HG03175 (cell line): ENCODE data around the gene GALNT2.

ENCODE experiments used
- ATAC-seq: cut with Tn5 transposase; IDR thresholded peaks from one replicate; pipeline ENCODE4 v1.9.1; 2021; ENCODE audit warnings: mild to moderate bottlenecking, moderate library complexity; ENCODE audit not compliant: unreplicated experiment

Gene GALNT2

GRCh38 chr1:230087028-230087716, 20.1 kb downstream of the GALNT2 start:
- no peak for ATAC-seq

GRCh38 chr1:230087717-230088105, 20.7 kb downstream of the GALNT2 start:
- no peak for ATAC-seq

- no peak for ATAC-seq
These were observed 23.2 kb downstream of the GALNT2 start for GRCh38 chr1:230090194-230090711.

GRCh38 chr1:230091473-230092231, 24.6 kb downstream of the GALNT2 start:
- ATAC-seq, result no peak

GRCh38 chr1:230094746-230095145, 27.7 kb downstream of the GALNT2 start:
- ATAC-seq, result no peak

GRCh38 chr1:230095938-230096337, 28.9 kb downstream of the GALNT2 start:
- no peak for ATAC-seq

- no peak for ATAC-seq
These were observed 30.3 kb downstream of the GALNT2 start for GRCh38 chr1:230097370-230097769.

- ATAC-seq, result no peak
These were observed 31.7 kb downstream of the GALNT2 start for GRCh38 chr1:230098723-230099122.

- ATAC-seq, result no peak
These were observed 32.4 kb downstream of the GALNT2 start for GRCh38 chr1:230099465-230099864.

GRCh38 chr1:230100932-230101331, 33.9 kb downstream of the GALNT2 start:
- no peak for ATAC-seq

GRCh38 chr1:230101556-230101955, 34.5 kb downstream of the GALNT2 start:
- ATAC-seq, result no peak

GRCh38 chr1:230102046-230102445, 35.0 kb downstream of the GALNT2 start:
- ATAC-seq, result no peak

GRCh38 chr1:230102472-230102871, 35.4 kb downstream of the GALNT2 start:
- no peak for ATAC-seq

GRCh38 chr1:230103306-230104173, 36.5 kb downstream of the GALNT2 start:
- no peak for ATAC-seq

GRCh38 chr1:230104395-230105244, 37.6 kb downstream of the GALNT2 start:
- peak; percentile 35 for ATAC-seq

- no peak for ATAC-seq
These were observed 38.3 kb downstream of the GALNT2 start for GRCh38 chr1:230105245-230105753.

- ATAC-seq, result peak; percentile 47
These were observed 39.0 kb downstream of the GALNT2 start for GRCh38 chr1:230105754-230106625.

- ATAC-seq, result no peak
These were observed 40.9 kb downstream of the GALNT2 start for GRCh38 chr1:230107941-230108340.

GRCh38 chr1:230108580-230108979, 41.5 kb downstream of the GALNT2 start:
- ATAC-seq, result no peak
